HG02678 (cell line): ENCODE measurements around the gene NELFE.

ENCODE experiments used
- ATAC-seq: cut with Tn5 transposase; IDR thresholded peaks from one replicate; pipeline ENCODE4 v1.9.1; 2021; ENCODE audit warnings: mild to moderate bottlenecking, moderate library complexity; ENCODE audit not compliant: unreplicated experiment

Gene NELFE

DNA sequence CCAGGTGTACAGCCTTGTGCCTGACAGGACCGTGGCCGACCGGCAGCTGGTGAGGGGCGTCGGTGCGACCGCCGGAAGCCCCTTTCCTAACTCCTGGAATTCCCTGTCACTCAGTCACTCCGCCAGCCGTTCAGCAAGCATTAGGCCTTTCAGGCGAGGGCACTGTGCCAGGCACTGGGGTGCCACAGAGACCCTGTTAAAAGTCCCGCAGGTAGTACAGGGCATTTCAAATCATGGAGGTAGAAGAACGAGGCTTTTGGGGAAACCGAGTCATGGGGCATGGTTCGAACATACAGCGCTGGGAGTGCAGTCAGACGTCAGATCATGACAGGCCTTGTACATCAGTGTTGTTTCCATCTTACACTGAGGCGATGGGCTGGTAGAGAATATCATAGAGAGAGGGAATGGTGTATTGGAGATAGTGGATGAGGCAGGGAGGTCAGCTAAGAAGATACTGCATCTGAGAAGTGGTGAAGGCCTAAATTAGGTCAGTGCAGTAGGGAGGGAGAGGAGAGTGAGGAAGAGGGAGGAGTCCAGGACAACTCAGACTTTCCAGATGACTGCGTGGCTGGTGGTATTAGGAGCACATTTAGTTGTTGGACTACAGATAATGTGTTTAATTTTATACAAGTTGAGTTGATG lies 14.1 kb upstream of the NELFE start:
- no peak for ATAC-seq

- peak; percentile 91 for ATAC-seq
Observed at GRCh38 chr6:31971993-31972708, 13.4 kb upstream of the NELFE start, which contains the start of gene DXO. TSS of gene DXO (minus strand) at chr6:31972138. CDS start at chr6:31971675, 463 bp downstream.

DNA sequence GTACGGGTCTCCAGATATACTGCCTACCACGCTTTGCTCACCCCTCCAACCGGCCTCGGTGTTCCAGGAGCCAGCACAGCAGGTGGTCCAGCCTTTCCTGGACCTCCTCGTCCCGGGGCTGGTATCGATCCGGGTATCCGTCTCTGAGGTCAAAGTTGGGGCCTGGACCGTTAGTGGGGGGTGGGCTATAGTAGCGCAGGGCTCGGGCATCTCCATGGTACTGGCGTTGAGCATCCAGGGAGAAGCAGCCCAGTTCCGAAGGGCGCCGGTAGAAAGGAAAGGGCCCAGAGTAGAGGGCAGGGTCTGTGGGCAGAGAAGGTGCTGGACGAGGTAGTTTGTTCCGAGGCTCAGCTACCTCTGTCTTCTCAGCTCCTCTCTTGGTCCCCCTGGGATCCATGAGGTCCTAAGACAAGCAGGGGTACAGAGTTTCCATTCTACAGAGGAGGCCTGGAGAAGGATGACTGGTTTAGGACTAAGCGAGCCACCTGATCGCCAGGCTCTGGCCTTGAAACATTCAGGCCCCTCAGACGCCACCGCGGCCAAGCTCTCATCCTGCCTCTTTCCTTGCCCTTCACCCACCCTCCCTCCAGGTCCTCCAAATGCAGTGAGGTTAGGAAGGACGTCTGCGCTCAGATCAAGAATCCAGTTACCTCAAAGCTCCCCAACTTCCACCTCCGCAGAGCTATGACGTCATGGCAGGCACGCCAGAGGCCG lies 12.7 kb upstream of the NELFE start:
- no peak for ATAC-seq

- ATAC-seq, result no peak
Observed at GRCh38 chr6:31970604-31971271, 12.0 kb upstream of the NELFE start.

DNA sequence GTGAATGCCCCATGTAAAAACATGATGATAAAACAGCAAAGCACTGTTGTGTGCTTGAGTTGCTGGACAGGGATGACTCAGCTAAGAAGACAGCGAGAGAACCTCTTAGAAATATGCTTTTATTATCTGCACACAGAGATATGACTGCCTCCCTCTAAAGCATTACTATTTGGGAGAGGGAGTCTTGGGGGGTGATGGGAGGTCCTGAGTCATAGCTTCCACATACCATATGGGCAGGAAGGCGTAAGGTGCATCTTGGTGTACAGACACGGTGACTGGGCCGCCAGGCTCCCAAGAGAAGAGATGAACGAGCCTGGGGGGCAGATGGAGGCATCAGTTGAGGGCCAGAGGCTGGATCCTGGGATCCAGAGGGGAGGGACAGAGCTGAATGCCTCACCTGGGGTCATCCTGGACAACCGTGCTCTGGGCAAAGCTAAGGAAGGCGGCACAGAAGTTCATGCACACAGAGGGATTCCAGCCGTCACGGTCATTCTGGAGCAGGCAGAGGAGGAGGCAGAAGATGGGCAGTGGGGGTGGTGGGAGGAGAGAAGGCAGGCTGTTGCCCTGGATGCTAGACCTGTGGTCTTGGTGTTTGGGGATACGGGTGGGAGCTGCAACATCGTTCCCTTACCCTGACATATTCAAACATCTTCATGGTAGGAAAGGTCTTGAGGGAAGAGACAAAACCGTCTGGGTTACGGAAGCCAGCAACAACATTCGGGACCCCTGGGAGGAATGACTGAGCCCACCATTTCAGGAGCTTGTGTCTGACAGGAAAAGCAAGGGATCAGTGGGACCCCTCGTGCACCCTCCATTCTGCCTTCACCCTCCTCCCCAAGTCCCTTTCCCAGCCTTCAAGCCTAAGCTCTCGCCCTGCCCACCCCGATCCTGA lies 11.2 kb upstream of the NELFE start:
- ATAC-seq, result no peak

- ATAC-seq, result no peak
Observed at GRCh38 chr6:31968791-31969711, 10.3 kb upstream of the NELFE start.

GRCh38 chr6:31968326-31968725 lies 9.6 kb upstream of the NELFE start:
- no peak for ATAC-seq

DNA sequence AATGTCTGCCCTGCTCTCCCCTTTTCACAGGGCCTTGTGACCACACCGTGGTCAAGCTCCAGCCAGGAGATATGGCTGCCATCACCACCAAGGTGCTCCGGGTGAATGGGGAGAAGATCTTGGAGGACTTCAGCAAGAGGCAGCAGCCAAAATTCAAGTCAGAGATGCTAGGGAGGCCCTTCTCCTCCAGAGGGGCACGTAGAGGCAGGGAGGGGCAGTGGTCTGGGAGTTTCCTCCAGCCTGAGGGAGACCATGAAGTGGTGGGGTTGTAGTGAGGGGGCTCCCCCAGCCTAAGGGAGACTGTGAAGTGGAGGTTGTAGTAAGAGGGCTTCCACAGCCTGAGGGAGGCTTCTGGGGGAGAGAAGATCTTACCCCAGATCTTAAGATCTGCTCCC lies 9.2 kb upstream of the NELFE start:
- ATAC-seq, result no peak

- no peak for ATAC-seq
Observed at GRCh38 chr6:31966997-31967925, 8.5 kb upstream of the NELFE start.

- ATAC-seq, result no peak
Observed at GRCh38 chr6:31966506-31966905, 7.7 kb upstream of the NELFE start.

GRCh38 chr6:31965700-31966099 lies 6.9 kb upstream of the NELFE start:
- no peak for ATAC-seq

DNA sequence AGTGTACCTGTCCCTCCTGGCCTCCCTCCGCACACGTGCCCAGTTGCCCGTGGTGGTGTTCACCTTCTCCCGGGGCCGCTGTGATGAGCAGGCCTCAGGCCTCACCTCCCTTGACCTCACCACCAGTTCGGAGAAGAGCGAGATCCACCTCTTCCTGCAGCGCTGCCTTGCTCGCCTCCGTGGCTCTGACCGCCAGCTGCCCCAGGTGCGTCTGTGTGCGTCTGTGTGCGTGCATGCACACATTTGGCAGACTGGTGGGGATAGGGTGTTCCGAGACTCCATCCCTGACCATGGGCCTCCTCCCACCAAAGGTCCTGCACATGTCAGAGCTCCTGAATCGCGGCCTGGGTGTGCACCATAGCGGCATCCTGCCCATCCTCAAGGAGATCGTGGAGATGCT lies 5.2 kb upstream of the NELFE start:
- ATAC-seq, result no peak

GRCh38 chr6:31961616-31962015 lies 2.8 kb upstream of the NELFE start:
- ATAC-seq, result no peak

DNA sequence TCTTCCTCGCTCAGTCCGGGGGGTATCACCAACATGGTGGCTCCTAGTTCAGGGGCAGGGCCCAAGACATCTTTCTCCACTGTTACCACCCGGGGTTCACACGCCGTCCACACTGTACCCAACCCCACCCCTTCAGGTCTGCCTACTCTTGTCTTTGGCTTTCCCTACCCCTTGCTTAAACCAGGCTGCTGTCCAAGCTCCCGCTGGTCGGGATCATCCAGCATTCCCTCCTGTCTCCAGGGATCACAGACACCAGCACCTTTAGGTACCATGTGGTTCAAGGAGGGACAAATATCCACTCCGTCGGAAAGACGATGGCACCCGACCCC lies 395 bp downstream of the NELFE start:
- ATAC-seq, result no peak

DNA sequence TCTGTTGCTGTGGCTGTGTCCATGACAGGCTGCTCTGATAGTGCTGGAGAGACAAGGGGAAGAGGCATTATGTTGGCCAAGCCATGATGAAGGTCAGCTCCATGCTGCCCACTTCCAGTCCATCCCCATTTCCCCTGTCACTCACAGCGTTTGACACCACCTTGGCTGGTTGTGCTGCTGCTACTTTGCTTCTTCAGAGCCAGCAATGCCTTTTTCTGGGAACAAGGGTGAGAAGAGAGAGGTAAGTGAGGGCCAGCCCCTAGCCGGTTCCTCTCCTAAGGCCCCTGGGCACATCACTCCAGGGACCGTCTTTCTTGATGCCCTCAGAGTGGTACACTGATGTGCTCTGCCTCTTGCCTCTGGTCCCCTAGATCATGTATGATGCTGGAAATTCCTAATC lies 2.0 kb downstream of the NELFE start:
- no peak for ATAC-seq

- no peak for ATAC-seq
Observed at GRCh38 chr6:31954511-31954910, 4.3 kb downstream of the NELFE start.

GRCh38 chr6:31952890-31953289 lies 5.9 kb downstream of the NELFE start:
- no peak for ATAC-seq

DNA sequence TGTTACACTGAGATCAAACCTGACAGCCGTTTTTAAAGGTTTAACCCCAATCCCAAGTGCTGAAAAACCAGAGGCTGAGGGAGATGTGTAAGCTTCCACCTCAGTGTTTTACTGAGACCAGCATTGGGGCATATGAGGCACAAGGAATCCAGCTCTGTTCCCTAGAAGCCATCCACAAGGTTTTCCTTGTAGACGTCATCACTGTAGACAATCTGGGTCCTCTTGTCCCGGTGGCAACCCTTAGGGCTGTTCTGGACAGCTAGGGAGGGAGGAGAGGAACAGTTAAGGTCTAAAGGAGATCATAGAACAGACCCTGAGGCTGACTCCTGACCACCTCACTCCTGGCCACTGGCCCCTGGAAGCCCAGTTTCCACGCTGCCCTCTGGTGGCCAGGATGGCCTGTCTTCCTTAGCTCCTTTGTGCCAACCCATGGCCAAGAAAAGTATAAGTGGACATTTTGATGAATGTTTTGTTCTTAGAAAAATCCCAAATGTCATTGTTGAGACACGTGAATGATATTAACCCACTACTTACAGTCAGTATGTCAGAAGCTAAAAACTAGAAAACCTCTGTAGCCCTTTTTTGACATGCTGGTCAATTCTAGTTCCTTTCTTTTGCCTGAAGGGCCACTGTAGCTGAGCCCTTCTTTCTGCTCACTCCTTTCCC lies 6.5 kb downstream of the NELFE start:
- ATAC-seq, result no peak
